ENCODE results near the gene MAP3K12. TPM values are rescaled to one million over a fixed set of nuclear protein-coding genes. Genes with fewer than 3 reads are reported as not detected.

The MAP3K12 gene
- 2.2 and 8.4 TPM in 2 replicates for total RNA-seq

GRCh38 chr12:53499266-53500141, at the start of gene MAP3K12:
Gene MAP3K12, minus strand, starts transcription at chr12:53499458. Its CDS starts 12,067 bp downstream, at chr12:53487391.

GRCh38 chr12:53506881-53507602, 7.8 kb upstream of the MAP3K12 start, which contains the start of gene NPFF:
Gene NPFF, minus strand, starts transcription at chr12:53507484. Its CDS starts 10 bp downstream, at chr12:53507474.

GRCh38 chr12:53500776-53501614, 1.7 kb upstream of the MAP3K12 start, which contains the start of gene TARBP2:
Gene TARBP2, plus strand, starts transcription at chr12:53501283. Its CDS starts 126 bp downstream, at chr12:53501409.

GRCh38 chr12:53451661-53452158, 47.5 kb downstream of the MAP3K12 start, which contains the start of gene PCBP2:
Gene PCBP2, plus strand, starts transcription at chr12:53452102. Its CDS starts 2,699 bp downstream, at chr12:53454801.

GRCh38 chr12:53441040-53441833, 58.0 kb downstream of the MAP3K12 start, which contains the start of gene PRR13:
Gene PRR13, plus strand, starts transcription at chr12:53441734. Its CDS starts 981 bp downstream, at chr12:53442715.

Other genes starting within 250 kb of the MAP3K12 start
- 7.3 and 15.2 TPM in 2 replicates for gene ESPL1, start 231.2 kb downstream of the MAP3K12 start, total RNA-seq
- 366 and 370 TPM in 2 replicates for gene PFDN5, start 203.9 kb downstream of the MAP3K12 start, total RNA-seq
- gene MYG1, start 199.8 kb downstream of the MAP3K12 start, total RNA-seq: 57.2 and 61.8 TPM in 2 replicates
- gene AAAS, start 177.8 kb downstream of the MAP3K12 start, total RNA-seq: 44.7 and 75.2 TPM in 2 replicates
- not detected in 2 replicates for gene SP7, start 163.1 kb downstream of the MAP3K12 start, total RNA-seq
- 27.3 and 31.1 TPM in 2 replicates for gene SP1, start 119.3 kb downstream of the MAP3K12 start, total RNA-seq
- not detected in 2 replicates for gene AMHR2, start 75.6 kb downstream of the MAP3K12 start, total RNA-seq
- gene PRR13, start 57.7 kb downstream of the MAP3K12 start, total RNA-seq: 80.1 and 93.2 TPM in 2 replicates
- gene PCBP2, start 47.4 kb downstream of the MAP3K12 start, total RNA-seq: 155 and 169 TPM in 2 replicates
- gene TARBP2, start 1.8 kb upstream of the MAP3K12 start, total RNA-seq: 34.8 and 43.0 TPM in 2 replicates
- gene NPFF, start 8.0 kb upstream of the MAP3K12 start, total RNA-seq: not detected in 2 replicates
- gene ATF7, start 126.9 kb upstream of the MAP3K12 start, total RNA-seq: 9.5 and 11.1 TPM in 2 replicates
- gene ATP5MC2, start 176.6 kb upstream of the MAP3K12 start, total RNA-seq: 326 and 343 TPM in 2 replicates
- 23.5 and 44.8 TPM in 2 replicates for gene CALCOCO1, start 228.0 kb upstream of the MAP3K12 start, total RNA-seq

All from hair follicular keratinocyte (primary cell).